Measurements from ENCODE around the gene GSX2. TPM values are rescaled to one million over a fixed set of nuclear protein-coding genes. Genes with fewer than 3 reads are reported as not detected.

Gene GSX2
- total RNA-seq, 1 donor from 2014 or later = not detected

GRCh38 chr4:54101190-54102041 lies 1.5 kb downstream of the GSX2 start:
- Mint-ChIP-seq H3K4me1 (ENCODE audit: low read depth, unreplicated experiment) (peaks cover 12% of the 10 kb centered on the region), H3K27ac (ENCODE audit: unreplicated experiment) (no peak overlapping the region), H3K36me3 (ENCODE audit: unreplicated experiment) (peaks cover 6% of the 10 kb centered on the region), H3K9me3 (ENCODE audit: unreplicated experiment) (peaks cover 13% of the 10 kb centered on the region), H3K4me3 (ENCODE audit: unreplicated experiment) (peak overlapping the region; percentile 42), H3K27me3 (ENCODE audit: unreplicated experiment) (peaks cover 52% of the 10 kb centered on the region)
- no peak for TF ChIP-seq CTCF (IDR thresholded peaks at IDR 0.05; ENCODE audit: partially characterized antibody, unreplicated experiment)
- DNase-seq = no peak

- no peak overlapping the region for H3K27ac Mint-ChIP-seq (ENCODE audit: unreplicated experiment)
- H3K9me3 Mint-ChIP-seq (ENCODE audit: unreplicated experiment) = peaks cover 17% of the 10 kb centered on the region
- no peak for DNase-seq
- peak overlapping the region; percentile 73 for H3K4me3 Mint-ChIP-seq (ENCODE audit: unreplicated experiment)
- TF ChIP-seq CTCF (IDR thresholded peaks at IDR 0.05; ENCODE audit: partially characterized antibody, unreplicated experiment) = no peak
- H3K4me1 Mint-ChIP-seq (ENCODE audit: low read depth, unreplicated experiment) = peaks cover 20% of the 10 kb centered on the region
- H3K36me3 Mint-ChIP-seq (ENCODE audit: unreplicated experiment) = peaks cover 6% of the 10 kb centered on the region
- peaks cover 45% of the 10 kb centered on the region for H3K27me3 Mint-ChIP-seq (ENCODE audit: unreplicated experiment)
Observed at GRCh38 chr4:54102531-54103106, 2.7 kb downstream of the GSX2 start.

- Mint-ChIP-seq H3K4me1 (ENCODE audit: low read depth, unreplicated experiment) (peaks cover 24% of the 10 kb centered on the region), H3K27me3 (ENCODE audit: unreplicated experiment) (peaks cover 46% of the 10 kb centered on the region), H3K4me3 (ENCODE audit: unreplicated experiment) (peak overlapping the region; percentile 73), H3K9me3 (ENCODE audit: unreplicated experiment) (peaks cover 18% of the 10 kb centered on the region), H3K36me3 (ENCODE audit: unreplicated experiment) (peaks cover 6% of the 10 kb centered on the region), H3K27ac (ENCODE audit: unreplicated experiment) (no peak overlapping the region)
- DNase-seq = no peak
- no peak for TF ChIP-seq CTCF (IDR thresholded peaks at IDR 0.05; ENCODE audit: partially characterized antibody, unreplicated experiment)
Observed at GRCh38 chr4:54103190-54103574, 3.2 kb downstream of the GSX2 start.

- H3K4me3 Mint-ChIP-seq (ENCODE audit: unreplicated experiment) = peak overlapping the region; percentile 11
- H3K27ac Mint-ChIP-seq (ENCODE audit: unreplicated experiment) = no peak overlapping the region
- H3K9me3 Mint-ChIP-seq (ENCODE audit: unreplicated experiment) = peaks cover 19% of the 10 kb centered on the region
- peaks cover 6% of the 10 kb centered on the region for H3K36me3 Mint-ChIP-seq (ENCODE audit: unreplicated experiment)
- DNase-seq = no peak
- H3K27me3 Mint-ChIP-seq (ENCODE audit: unreplicated experiment) = peaks cover 52% of the 10 kb centered on the region
- peaks cover 30% of the 10 kb centered on the region for H3K4me1 Mint-ChIP-seq (ENCODE audit: low read depth, unreplicated experiment)
- TF ChIP-seq CTCF (IDR thresholded peaks at IDR 0.05; ENCODE audit: partially characterized antibody, unreplicated experiment) = no peak
Observed at GRCh38 chr4:54104907-54105306, 4.9 kb downstream of the GSX2 start.

All from glutamatergic neuron (in vitro differentiated cells).